Ishikawa (cell line): ENCODE data around the gene ZFR.

Source experiments
- EGR1 ChIP-seq: IDR thresholded peaks from 2 replicates; pipeline ENCODE4 v1.6.1; 2012
- MAX ChIP-seq: IDR thresholded peaks from 2 replicates; pipeline ENCODE4 v1.6.1; 2012
- NFIC ChIP-seq: IDR thresholded peaks from 2 replicates; pipeline ENCODE4 v1.6.1; 2012
- TCF12 ChIP-seq: IDR thresholded peaks from 2 replicates; pipeline ENCODE4 v1.6.1; 2012; ENCODE audit warnings: low read depth
- YY1 ChIP-seq: IDR thresholded peaks from 2 replicates; pipeline ENCODE4 v1.6.1; 2012; ENCODE audit warnings: low read depth

Gene ZFR

GRCh38 chr5:32304622-32305021, 139.9 kb downstream of the ZFR start:
- TF ChIP-seq YY1 (no peak), NFIC (no peak), TCF12 (no peak), MAX (no peak), EGR1 (no peak)
